A673 (cell line): Measurements from ENCODE around the gene ZC3H12A. TPM values are rescaled to one million over a fixed set of nuclear protein-coding genes. Genes with fewer than 3 reads are reported as not detected.

Experiments used
- BruUV-seq: library from RNA; stranded (reverse); fragments of 400-500 nt; replicated peaks from 2 replicates; lab custom pipeline; 2021; lab: Mats Ljungman, UMichigan
- CTCF ChIA-PET: fragments of 300-600 bp; sonication (Branson Sonifier 250); formaldehyde crosslinking; loops from one replicate; lab custom pipeline; 2022; ENCODE audit warnings: antibody characterized with exemption; lab: Charles Lee
- POLR2A ChIA-PET: fragments of 300-600 bp; sonication (Branson Sonifier 250); formaldehyde crosslinking; loops from one replicate; lab custom pipeline; 2022; ENCODE audit warnings: antibody characterized with exemption; ENCODE audit not compliant: low non-redundant PET; lab: Charles Lee
- DNase-seq: peaks from one replicate; pipeline ENCODE4 v3.0.0-alpha.2; 2015; ENCODE audit warnings: low spot score
- H3K27ac ChIP-seq: fragments of 200-600 bp; sonication (generic); 2 replicates; pipeline ENCODE4 v1.5.1; 2016; ENCODE audit warnings: mixed run types, low read depth, mild to moderate bottlenecking, mixed read lengths, antibody characterized with exemption, low read length; ENCODE audit not compliant: poor library complexity, severe bottlenecking
- H3K27me3 ChIP-seq: fragments of 200-600 bp; sonication (generic); replicated peaks from 2 replicates; pipeline ENCODE4 v1.6.1; 2017; ENCODE audit warnings: mixed run types, low read depth, mild to moderate bottlenecking, mixed read lengths, antibody characterized with exemption, low read length; ENCODE audit not compliant: insufficient read depth, poor library complexity
- H3K36me3 ChIP-seq: fragments of 200-600 bp; sonication (generic); 2 replicates; pipeline ENCODE4 v1.6.1; 2016; ENCODE audit warnings: mixed run types, mild to moderate bottlenecking, mixed read lengths, antibody characterized with exemption, low read length; ENCODE audit not compliant: insufficient read depth, poor library complexity, severe bottlenecking
- H3K4me1 ChIP-seq: fragments of 200-600 bp; sonication (generic); 2 replicates; pipeline ENCODE4 v1.6.1; 2017; ENCODE audit warnings: mixed run types, mild to moderate bottlenecking, mixed read lengths, antibody characterized with exemption, low read length; ENCODE audit not compliant: insufficient read depth, poor library complexity, severe bottlenecking
- H3K4me3 ChIP-seq: fragments of 200-600 bp; sonication (generic); 2 replicates; pipeline ENCODE4 v1.5.1; 2016; ENCODE audit warnings: low read depth, mixed run types, mild to moderate bottlenecking, mixed read lengths, low read length; ENCODE audit not compliant: poor library complexity, severe bottlenecking
- H3K9me3 ChIP-seq: fragments of 200-600 bp; sonication (generic); 2 replicates; pipeline ENCODE4 v1.6.1; 2016; ENCODE audit warnings: mixed run types, low read depth, mild to moderate bottlenecking, mixed read lengths, antibody characterized with exemption, low read length; ENCODE audit not compliant: poor library complexity, severe bottlenecking
- CTCF ChIP-seq: fragments of 300-800, 200-600 bp; sonication (generic); conservative IDR thresholded peaks from 2 replicates; pipeline ENCODE4 v1.5.1; 2017; ENCODE audit warnings: low read depth, mild to moderate bottlenecking, antibody characterized with exemption, low read length, moderate library complexity, mixed read lengths
- EZH2 ChIP-seq: fragments of 200-600 bp; sonication (generic); IDR thresholded peaks from 2 replicates; pipeline ENCODE4 v1.6.1; 2017; ENCODE audit warnings: borderline replicate concordance, low read depth, mild to moderate bottlenecking, mixed read lengths, antibody characterized with exemption, low read length; ENCODE audit not compliant: poor library complexity, severe bottlenecking
- intact Hi-C: fragments of 100-400 bp; cut with micrococcal nuclease; formaldehyde crosslinking; loops from one replicate; pipeline ENCODE4 v1.10.0; 2022; ENCODE audit not compliant: unreplicated experiment
- total RNA-seq: library from RNA; stranded (reverse); gene quantifications from 2 replicates; pipeline ENCODE4 v1.2.3, GENCODE V29; 2021

Gene ZC3H12A
- total RNA-seq, 1 experiment from 2014 or later: 5.4 TPM

GRCh38 chr1:37480581-37481288, 6.4 kb downstream of the ZC3H12A start:
- peaks cover 32% of the 10 kb centered on the region for H3K36me3 ChIP-seq
- no peak for TF ChIP-seq EZH2
- H3K27ac ChIP-seq: no peak overlapping the region
- BruUV-seq: no TSS peak
- peaks cover 33% of the 10 kb centered on the region for H3K4me1 ChIP-seq
- H3K9me3 ChIP-seq: no peaks in the 10 kb centered on the region
- POLR2A ChIA-PET: no interaction called here
- CTCF ChIA-PET: no interaction called here
- intact Hi-C loops: no loop called here
- no peak for DNase-seq
- H3K4me3 ChIP-seq: no peak overlapping the region
- no peaks in the 10 kb centered on the region for H3K27me3 ChIP-seq

GRCh38 chr1:37481289-37482003, 7.1 kb downstream of the ZC3H12A start:
- no peak overlapping the region for H3K4me3 ChIP-seq
- TF ChIP-seq EZH2 (no peak), CTCF (no peak)
- H3K4me1 ChIP-seq: peaks cover 27% of the 10 kb centered on the region
- no TSS peak for BruUV-seq
- POLR2A ChIA-PET: no interaction called here
- no peaks in the 10 kb centered on the region for H3K27me3 ChIP-seq
- peaks cover 32% of the 10 kb centered on the region for H3K36me3 ChIP-seq
- intact Hi-C loops: no loop called here
- H3K9me3 ChIP-seq: no peaks in the 10 kb centered on the region
- CTCF ChIA-PET: no interaction called here
- DNase-seq: no peak
- H3K27ac ChIP-seq: no peak overlapping the region

- intact Hi-C loops: no loop called here
- Histone ChIP-seq H3K27me3 (no peaks in the 10 kb centered on the region), H3K4me1 (peaks cover 19% of the 10 kb centered on the region), H3K36me3 (peaks cover 32% of the 10 kb centered on the region), H3K4me3 (no peak overlapping the region), H3K9me3 (no peaks in the 10 kb centered on the region), H3K27ac (no peak overlapping the region)
- no peak for TF ChIP-seq EZH2
- TF ChIP-seq CTCF: no peak
- no peak for DNase-seq
- BruUV-seq: no TSS peak
- POLR2A ChIA-PET: no interaction called here
- CTCF ChIA-PET: no interaction called here
Observed at GRCh38 chr1:37482004-37482785, 7.8 kb downstream of the ZC3H12A start.
